GM12865 (cell line): Measurements from ENCODE around the gene CD44.

Experiments
- DNase-seq: peaks from one replicate; pipeline ENCODE4 v3.0.0; 2010; ENCODE audit warnings: low read depth
- H3K4me3 ChIP-seq: 2 replicates; pipeline ENCODE4 v1.5.1; 2011; ENCODE audit warnings: mild to moderate bottlenecking, low read depth, low read length, control low read depth
- TF ChIP-seq, protein P1 (sequence below): IDR thresholded peaks from 2 replicates; pipeline ENCODE4 v1.5.1; 2011; ENCODE audit warnings: low read length, control low read depth, low read depth, inconsistent platforms; ENCODE audit not compliant: insufficient read depth; ENCODE audit errors: missing control alignments

The CD44 gene

DNA sequence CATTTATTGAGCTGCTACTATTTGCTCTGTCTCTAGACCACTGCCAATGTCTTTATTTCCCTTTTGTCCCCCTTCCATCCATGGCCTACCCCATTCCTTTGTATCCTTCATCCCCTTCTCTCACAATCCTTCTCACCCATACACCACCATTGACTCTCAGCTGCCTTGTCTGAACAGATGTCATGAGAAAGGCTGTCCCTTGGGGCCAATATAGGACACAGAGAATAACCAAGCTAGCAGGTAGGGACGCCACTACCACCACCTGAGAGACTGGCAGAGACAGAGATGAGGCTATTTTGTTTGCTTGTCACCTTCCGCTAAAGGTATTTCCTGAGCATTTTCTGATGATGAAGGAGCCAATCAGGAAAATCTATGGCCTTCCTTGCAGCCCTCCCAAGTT is 138.9 kb downstream of the CD44 start:
- TF ChIP-seq, protein P1, sequence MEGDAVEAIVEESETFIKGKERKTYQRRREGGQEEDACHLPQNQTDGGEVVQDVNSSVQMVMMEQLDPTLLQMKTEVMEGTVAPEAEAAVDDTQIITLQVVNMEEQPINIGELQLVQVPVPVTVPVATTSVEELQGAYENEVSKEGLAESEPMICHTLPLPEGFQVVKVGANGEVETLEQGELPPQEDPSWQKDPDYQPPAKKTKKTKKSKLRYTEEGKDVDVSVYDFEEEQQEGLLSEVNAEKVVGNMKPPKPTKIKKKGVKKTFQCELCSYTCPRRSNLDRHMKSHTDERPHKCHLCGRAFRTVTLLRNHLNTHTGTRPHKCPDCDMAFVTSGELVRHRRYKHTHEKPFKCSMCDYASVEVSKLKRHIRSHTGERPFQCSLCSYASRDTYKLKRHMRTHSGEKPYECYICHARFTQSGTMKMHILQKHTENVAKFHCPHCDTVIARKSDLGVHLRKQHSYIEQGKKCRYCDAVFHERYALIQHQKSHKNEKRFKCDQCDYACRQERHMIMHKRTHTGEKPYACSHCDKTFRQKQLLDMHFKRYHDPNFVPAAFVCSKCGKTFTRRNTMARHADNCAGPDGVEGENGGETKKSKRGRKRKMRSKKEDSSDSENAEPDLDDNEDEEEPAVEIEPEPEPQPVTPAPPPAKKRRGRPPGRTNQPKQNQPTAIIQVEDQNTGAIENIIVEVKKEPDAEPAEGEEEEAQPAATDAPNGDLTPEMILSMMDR: no peak
- H3K4me3 ChIP-seq: no peak overlapping the region
- DNase-seq: no peak

GRCh38 chr11:35280727-35281126 is 141.8 kb downstream of the CD44 start:
- H3K4me3 ChIP-seq: no peak overlapping the region
- TF ChIP-seq, protein P1: no peak
- DNase-seq: no peak

DNA sequence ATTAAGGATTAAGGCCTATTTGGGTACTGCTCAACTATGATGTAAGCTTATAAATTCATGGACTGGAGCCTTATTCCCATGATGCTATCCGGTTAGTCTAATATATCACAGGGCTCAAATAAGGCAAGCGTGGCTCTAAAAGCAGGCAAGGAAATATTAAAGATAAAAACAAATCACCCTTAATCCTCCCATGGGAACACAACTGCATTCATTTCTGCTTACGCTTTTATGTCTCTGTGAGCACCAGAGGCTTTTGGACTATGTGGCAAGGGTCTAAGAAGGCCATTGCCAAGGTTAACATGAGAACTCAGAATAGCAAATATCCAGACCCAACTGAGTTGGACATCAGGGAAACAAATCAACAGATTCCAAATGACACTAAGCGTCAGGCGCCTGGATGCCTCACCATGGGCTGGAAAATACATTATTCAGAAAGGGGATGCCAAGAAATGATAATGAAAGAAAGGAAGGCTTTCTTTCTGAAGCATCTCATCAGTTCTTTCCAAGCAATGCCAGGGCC is 142.3 kb downstream of the CD44 start:
- H3K4me3 ChIP-seq: no peak overlapping the region
- TF ChIP-seq, protein P1: no peak
- DNase-seq: no peak
